GM23338 (cell line): ENCODE data around the gene POLA1. TPM values are rescaled to one million over a fixed set of nuclear protein-coding genes. Genes with fewer than 3 reads are reported as not detected.

Source experiments
- ATAC-seq: fragments of 200-7000 bp; cut with Tn5 transposase; 3 replicates; pipeline ENCODE4 v1.9.1; 2020
- DNase-seq: peaks from one replicate; pipeline ENCODE4 v3.0.0-alpha.2; 2015; ENCODE audit warnings: low spot score
- H2AFZ ChIP-seq: fragments of 200-600 bp; sonication (generic); 2 replicates; pipeline ENCODE4 v1.8.0; 2016; ENCODE audit warnings: antibody characterized with exemption, mild to moderate bottlenecking, moderate library complexity
- H3F3A ChIP-seq: fragments of 200-600 bp; sonication (generic); replicated peaks from 2 replicates; pipeline ENCODE4 v1.8.0; 2017; ENCODE audit warnings: antibody characterized with exemption, mixed run types, low read depth
- H3K27ac ChIP-seq: fragments of 200-600 bp; sonication (generic); 2 replicates; pipeline ENCODE4 v1.6.1; 2016; ENCODE audit warnings: low read depth
- H3K27me3 ChIP-seq: fragments of 200-600 bp; sonication (generic); 2 replicates; pipeline ENCODE4 v1.8.0; 2016; ENCODE audit warnings: mild to moderate bottlenecking, mixed run types, moderate library complexity; ENCODE audit not compliant: insufficient read depth
- H3K36me3 ChIP-seq: fragments of 200-600 bp; sonication (generic); 2 replicates; pipeline ENCODE4 v1.8.0; 2016; ENCODE audit warnings: mild to moderate bottlenecking; ENCODE audit not compliant: insufficient read depth
- H3K4me1 ChIP-seq: fragments of 200-600 bp; sonication (generic); 2 replicates; pipeline ENCODE4 v1.8.0; 2016; ENCODE audit warnings: mild to moderate bottlenecking, moderate library complexity; ENCODE audit not compliant: insufficient read depth
- H3K4me2 ChIP-seq: fragments of 200-600 bp; sonication (generic); 2 replicates; pipeline ENCODE4 v1.7.1; 2017; ENCODE audit warnings: mixed run types
- H3K4me3 ChIP-seq: fragments of 200-600 bp; sonication (generic); 2 replicates; pipeline ENCODE4 v1.6.1; 2016; ENCODE audit warnings: mixed run types
- H3K79me2 ChIP-seq: fragments of 200-600 bp; sonication (generic); replicated peaks from 2 replicates; pipeline ENCODE4 v1.8.0; 2017; ENCODE audit warnings: mild to moderate bottlenecking; ENCODE audit not compliant: insufficient read depth
- H3K9me2 ChIP-seq: fragments of 200-600 bp; sonication (generic); 2 replicates; pipeline ENCODE4 v1.8.0; 2017; ENCODE audit not compliant: insufficient read depth
- H4K20me1 ChIP-seq: fragments of 200-600 bp; sonication (generic); replicated peaks from 2 replicates; pipeline ENCODE4 v1.8.0; 2017; ENCODE audit warnings: mild to moderate bottlenecking; ENCODE audit not compliant: insufficient read depth
- H3K27ac Mint-ChIP-seq: 2 replicates; pipeline ENCODE4 v1.8.0; 2020; ENCODE audit warnings: inconsistent platforms, mild to moderate bottlenecking, moderate library complexity, mixed read lengths
- H3K27me3 Mint-ChIP-seq: 3 replicates; pipeline ENCODE4 v1.8.0; 2022; ENCODE audit warnings: low read depth, mild to moderate bottlenecking, moderate library complexity, mixed read lengths, inconsistent platforms; ENCODE audit not compliant: insufficient read depth, poor library complexity
- H3K36me3 Mint-ChIP-seq: 3 replicates; pipeline ENCODE4 v1.8.0; 2021; ENCODE audit warnings: low read depth, mild to moderate bottlenecking, inconsistent platforms, moderate library complexity, mixed read lengths
- H3K4me1 Mint-ChIP-seq: 3 replicates; pipeline ENCODE4 v1.8.0; 2020; ENCODE audit warnings: mild to moderate bottlenecking, inconsistent platforms, mixed read lengths
- H3K4me3 Mint-ChIP-seq: 3 replicates; pipeline ENCODE4 v1.8.0; 2021; ENCODE audit warnings: moderate library complexity, mild to moderate bottlenecking, inconsistent platforms, mixed read lengths
- H3K9me3 Mint-ChIP-seq: 3 replicates; pipeline ENCODE4 v1.8.0; 2020; ENCODE audit warnings: moderate library complexity, mild to moderate bottlenecking, inconsistent platforms, mixed read lengths
- CREB1 ChIP-seq: fragments of 250-450 bp; sonication (Bioruptor Pico); IDR thresholded peaks from 2 replicates; pipeline ENCODE4 v1.5.0; 2020; ENCODE audit warnings: low read depth, mild to moderate bottlenecking, moderate library complexity
- CTCF ChIP-seq, 2 experiments: fragments of 200-600 bp in 1 of 2; sonication (generic) in 1 of 2; conservative IDR thresholded peaks; 2 replicates each; pipeline versions ENCODE4 v1.5.1 to v1.6.1; 2016 to 2017; ENCODE audit warnings: antibody characterized with exemption in 2 of 2, low read depth in 2 of 2, mild to moderate bottlenecking in 2 of 2, moderate library complexity in 1 of 2
- ETS1 ChIP-seq: IDR thresholded peaks from 2 replicates; pipeline ENCODE4 v1.6.1; 2016; ENCODE audit warnings: antibody characterized with exemption
- EZH2 ChIP-seq: fragments of 200-600 bp; sonication (generic); IDR thresholded peaks from one replicate; pipeline ENCODE4 v1.8.0; 2017; ENCODE audit warnings: antibody characterized with exemption, mild to moderate bottlenecking, low read depth; ENCODE audit not compliant: unreplicated experiment
- EZH2phosphoT487 ChIP-seq: fragments of 200-600 bp; sonication (generic); IDR thresholded peaks from one replicate; pipeline ENCODE4 v1.8.1; 2018; ENCODE audit warnings: antibody characterized with exemption; ENCODE audit not compliant: unreplicated experiment
- JUNB ChIP-seq: IDR thresholded peaks from one replicate; pipeline ENCODE4 v1.6.1; 2016; ENCODE audit warnings: antibody characterized with exemption; ENCODE audit not compliant: unreplicated experiment
- NANOG ChIP-seq: IDR thresholded peaks from 2 replicates; pipeline ENCODE4 v1.6.1; 2016; ENCODE audit warnings: antibody characterized with exemption, borderline replicate concordance
- POLR2AphosphoS5 ChIP-seq: IDR thresholded peaks from 2 replicates; pipeline ENCODE4 v1.6.1; 2016; ENCODE audit warnings: antibody characterized with exemption, low read depth
- REST ChIP-seq: IDR thresholded peaks from one replicate; pipeline ENCODE4 v1.6.1; 2018; ENCODE audit warnings: antibody characterized with exemption; ENCODE audit not compliant: unreplicated experiment
- STAT1 ChIP-seq: IDR thresholded peaks from one replicate; pipeline ENCODE4 v1.6.1; 2016; ENCODE audit warnings: antibody characterized with exemption; ENCODE audit not compliant: unreplicated experiment
- ZNF114 ChIP-seq: fragments of 250-450 bp; sonication (Bioruptor Pico); IDR thresholded peaks from 2 replicates; pipeline ENCODE4 v1.5.0; 2020; ENCODE audit warnings: mild to moderate bottlenecking, moderate library complexity
- ZNF331 ChIP-seq: fragments of 250-450 bp; sonication (Bioruptor Pico); IDR thresholded peaks from 2 replicates; pipeline ENCODE4 v1.5.0; 2020; ENCODE audit warnings: low read depth, mild to moderate bottlenecking, moderate library complexity
- ZNF462 ChIP-seq: fragments of 250-450 bp; sonication (Bioruptor Pico); IDR thresholded peaks from 2 replicates; pipeline ENCODE4 v1.5.0; 2020; ENCODE audit warnings: mild to moderate bottlenecking, moderate library complexity
- polyA plus RNA-seq: library from polyadenylated mRNA; unstranded; fragments of >200 nt; fragmentation: Nextera tagmentation; extraction: Ambion mirVana; gene quantifications from 2 replicates; pipeline ENCODE4 v1.2.1, GENCODE V29; 2016
- total RNA-seq: library from RNA; depleted of rRNA; stranded (reverse); fragments of >200 nt; shearing (Covaris generic); gene quantifications from 2 replicates; pipeline ENCODE4 v1.2.3, GENCODE V29; 2014

POLA1 gene
- total and polyA plus RNA-seq, 2 experiments from 2014 or later: 12.6 to 36.6 TPM

- TF ChIP-seq JUNB (no peak), STAT1 (no peak), ZNF114 (CRISPR knock-in tag) (no peak), CREB1 (CRISPR knock-in tag) (no peak), EZH2phosphoT487 (no peak), REST (no peak), ZNF331 (CRISPR knock-in tag) (no peak), POLR2AphosphoS5 (no peak), EZH2 (no peak), CTCF (conservative IDR thresholded peaks at IDR 0.05; ENCODE audit: low read depth in 2 of 2) (no peak), NANOG (no peak), ZNF462 (CRISPR knock-in tag) (no peak), ETS1 (no peak)
These were observed 35.3 kb upstream of the POLA1 start for GRCh38 chrX:24658421-24658820.

More at GRCh38 chrX:24658421-24658820, 35.3 kb upstream of the POLA1 start:
- Histone ChIP-seq H3K4me3 (no peak overlapping the region), H3K36me3 (no peaks in the 10 kb centered on the region), H3K27ac (no peak overlapping the region), H3F3A (no peaks in the 10 kb centered on the region), H3K27me3 (no peaks in the 10 kb centered on the region), H3K4me2 (peak overlapping the region; percentile 51; the same call in 1 of the 2 replicates), H3K4me1 (peaks cover 13% of the 10 kb centered on the region), H3K79me2 (no peaks in the 10 kb centered on the region), H2AFZ (peak overlapping the region; percentile 66; the same call in 1 of the 2 replicates), H3K9me2 (no peaks in the 10 kb centered on the region), H4K20me1 (no peaks in the 10 kb centered on the region)
- H3K9me3 Mint-ChIP-seq: no peaks in the 10 kb centered on the region; the same call in 2 of the 3 replicates
- no peak; the same call in 2 of the 3 replicates for ATAC-seq
- H3K36me3 Mint-ChIP-seq: no peaks in the 10 kb centered on the region
- no peak overlapping the region; the same call in 2 of the 3 replicates for H3K4me3 Mint-ChIP-seq
- no peak for DNase-seq
- H3K4me1 Mint-ChIP-seq: peaks cover 13% of the 10 kb centered on the region
- peak overlapping the region; percentile 59; the same call in 1 of the 2 replicates for H3K27ac Mint-ChIP-seq
- H3K27me3 Mint-ChIP-seq: no peaks in the 10 kb centered on the region
